Esophagus muscularis mucosa (tissue), 4 donors: ENCODE data around the gene CHST12.

Source experiments
- EP300 ChIP-seq: sonication (generic); formaldehyde crosslinking; IDR thresholded peaks from one replicate; pipeline ENCODE4 v1.6.1; 2017; ENCODE audit warnings: antibody characterized with exemption
- POLR2A ChIP-seq: fragments of 450-650 bp; IDR thresholded peaks from one replicate; pipeline ENCODE4 v1.6.1; 2017; ENCODE audit warnings: antibody characterized with exemption, moderate library complexity, mild to moderate bottlenecking, low read depth
- TF ChIP-seq, protein P1 (sequence below), 3 experiments: fragments of 200-600 bp in 2 of 3; fragments of 450-650 bp in 1 of 3; sonication (generic) in 2 of 3; IDR thresholded peaks; one replicate each; pipeline ENCODE4 v1.5.1; 2017 to 2019; ENCODE audit warnings: antibody characterized with exemption in 3 of 3, mild to moderate bottlenecking in 2 of 3, moderate library complexity in 1 of 3

DNA sequence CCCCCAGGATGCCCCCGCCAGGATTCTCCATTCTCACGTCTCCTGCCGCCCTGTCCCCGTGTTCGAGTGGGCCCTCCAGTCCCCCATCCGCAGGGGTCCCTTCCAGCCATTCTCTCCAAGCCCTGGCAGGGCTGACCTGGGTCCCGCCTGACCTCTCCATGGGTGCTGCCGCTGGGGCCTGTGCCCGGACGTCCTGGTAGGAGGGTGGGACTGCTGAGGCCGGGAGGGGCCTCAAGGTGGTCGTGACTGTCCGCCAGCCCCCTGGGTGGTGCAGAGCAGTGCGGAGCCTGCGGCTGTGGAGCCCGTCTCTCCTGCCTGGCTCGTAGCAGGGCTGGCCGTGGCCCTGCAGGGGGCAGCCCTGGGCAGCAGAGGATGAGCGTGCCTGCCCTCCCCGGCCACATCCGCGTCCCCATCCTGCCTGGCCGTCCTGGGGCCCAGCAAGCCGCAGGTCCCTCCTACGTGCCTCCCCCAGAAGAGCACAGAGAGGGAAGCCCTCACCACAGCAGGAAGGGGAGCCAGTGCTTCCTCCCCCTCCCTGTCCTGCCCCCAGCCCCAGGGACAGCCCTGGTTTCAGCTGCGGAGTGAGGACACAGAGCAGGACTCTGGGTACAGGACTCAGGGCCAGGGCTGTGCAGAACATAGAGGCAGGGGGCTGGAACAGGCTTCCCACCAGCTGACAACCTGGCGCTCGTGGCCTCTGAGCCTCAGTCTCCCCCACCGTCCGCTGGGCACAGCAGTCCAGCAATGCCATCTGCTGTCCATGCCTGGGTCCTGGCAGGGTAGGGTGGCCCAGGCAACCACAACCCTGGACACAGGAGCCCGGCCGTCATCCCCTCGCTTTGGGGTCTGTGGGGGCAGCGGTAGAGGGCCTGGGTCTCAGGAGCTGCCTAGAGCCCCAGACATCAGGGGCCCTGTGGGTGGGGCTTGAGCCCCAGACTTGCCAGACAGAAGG lies 74.3 kb downstream of the CHST12 start:
- TF ChIP-seq, protein P1, sequence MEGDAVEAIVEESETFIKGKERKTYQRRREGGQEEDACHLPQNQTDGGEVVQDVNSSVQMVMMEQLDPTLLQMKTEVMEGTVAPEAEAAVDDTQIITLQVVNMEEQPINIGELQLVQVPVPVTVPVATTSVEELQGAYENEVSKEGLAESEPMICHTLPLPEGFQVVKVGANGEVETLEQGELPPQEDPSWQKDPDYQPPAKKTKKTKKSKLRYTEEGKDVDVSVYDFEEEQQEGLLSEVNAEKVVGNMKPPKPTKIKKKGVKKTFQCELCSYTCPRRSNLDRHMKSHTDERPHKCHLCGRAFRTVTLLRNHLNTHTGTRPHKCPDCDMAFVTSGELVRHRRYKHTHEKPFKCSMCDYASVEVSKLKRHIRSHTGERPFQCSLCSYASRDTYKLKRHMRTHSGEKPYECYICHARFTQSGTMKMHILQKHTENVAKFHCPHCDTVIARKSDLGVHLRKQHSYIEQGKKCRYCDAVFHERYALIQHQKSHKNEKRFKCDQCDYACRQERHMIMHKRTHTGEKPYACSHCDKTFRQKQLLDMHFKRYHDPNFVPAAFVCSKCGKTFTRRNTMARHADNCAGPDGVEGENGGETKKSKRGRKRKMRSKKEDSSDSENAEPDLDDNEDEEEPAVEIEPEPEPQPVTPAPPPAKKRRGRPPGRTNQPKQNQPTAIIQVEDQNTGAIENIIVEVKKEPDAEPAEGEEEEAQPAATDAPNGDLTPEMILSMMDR (IDR thresholded peaks at IDR 0.05) = peak; percentile 52 to 62 (median 52)
- TF ChIP-seq POLR2A (no peak), EP300 (no peak)
